Stomach (tissue), 4 donors: Measurements from ENCODE around the gene WFIKKN1.

Experiments used
- CTCF ChIP-seq, 7 experiments: fragments of 450-650 bp in 4 of 7; fragments of 200-600 bp in 3 of 7; sonication (generic) in 3 of 7; IDR thresholded peaks; one replicate each; pipeline ENCODE4 v1.5.1; 2016 to 2019; ENCODE audit warnings: antibody characterized with exemption in 7 of 7, control low read depth in 2 of 7, mild to moderate bottlenecking in 1 of 7
- EP300 ChIP-seq: sonication (generic); formaldehyde crosslinking; IDR thresholded peaks from one replicate; pipeline ENCODE4 v1.6.1; 2017; ENCODE audit warnings: antibody characterized with exemption
- POLR2A ChIP-seq, 4 donors: fragments of 450-650 bp; IDR thresholded peaks; one replicate each; pipeline ENCODE4 v1.6.1; 2016; ENCODE audit warnings: antibody characterized with exemption in 4 of 4, control low read depth in 2 of 4, mild to moderate bottlenecking in 1 of 4, moderate library complexity in 1 of 4

GRCh38 chr16:598823-599739 lies 31.7 kb upstream of the WFIKKN1 start:
- TF ChIP-seq EP300 (no peak), POLR2A (IDR thresholded peaks at IDR 0.05) (no peak), CTCF (IDR thresholded peaks at IDR 0.05) (no peak)
